Kasumi-1 (cell line): ENCODE results near the gene GPR68.
"Not testable (repeated sequence)": the region's sequence is repeated elsewhere in the genome, so short reads cannot be mapped to it uniquely, and the experiment has no call there.

Experiments used
- DNase-seq, 2 experiments: peaks; one replicate each; lab custom pipeline; 2025; lab: John Stamatoyannopoulos, UW

The GPR68 gene

GRCh38 chr14:91190853-91191252, 53.7 kb downstream of the GPR68 start:
- no peak for DNase-seq

GRCh38 chr14:91187271-91187670, 57.2 kb downstream of the GPR68 start:
- DNase-seq, result no peak

DNA sequence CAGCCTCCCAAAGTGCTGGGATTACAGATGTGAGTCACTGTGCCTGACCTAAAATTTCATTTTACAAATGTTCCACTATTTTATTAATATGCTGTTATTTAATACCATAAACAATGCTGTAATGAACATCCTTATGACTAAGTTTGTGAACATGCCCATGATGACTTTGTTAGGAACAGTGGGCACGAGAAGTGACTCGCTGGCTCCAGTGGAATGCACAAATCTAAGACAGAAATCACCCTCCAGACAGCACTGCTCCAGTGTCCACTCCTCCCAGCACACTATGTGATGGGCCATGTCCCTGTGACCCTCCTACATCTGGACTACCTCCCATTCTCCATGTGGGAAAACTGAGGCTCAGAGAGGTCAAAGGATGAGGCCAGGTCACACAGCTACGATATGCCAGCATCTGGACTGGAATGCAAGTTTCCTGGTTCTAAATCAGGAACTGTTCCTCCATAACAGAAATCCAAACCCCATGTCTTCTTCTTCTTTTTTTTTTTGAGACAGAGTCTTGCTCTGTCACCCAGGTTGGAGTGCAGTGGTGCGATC, 57.9 kb downstream of the GPR68 start:
- DNase-seq, result no peak

GRCh38 chr14:91185721-91186120, 58.8 kb downstream of the GPR68 start:
- no peak for DNase-seq

DNA sequence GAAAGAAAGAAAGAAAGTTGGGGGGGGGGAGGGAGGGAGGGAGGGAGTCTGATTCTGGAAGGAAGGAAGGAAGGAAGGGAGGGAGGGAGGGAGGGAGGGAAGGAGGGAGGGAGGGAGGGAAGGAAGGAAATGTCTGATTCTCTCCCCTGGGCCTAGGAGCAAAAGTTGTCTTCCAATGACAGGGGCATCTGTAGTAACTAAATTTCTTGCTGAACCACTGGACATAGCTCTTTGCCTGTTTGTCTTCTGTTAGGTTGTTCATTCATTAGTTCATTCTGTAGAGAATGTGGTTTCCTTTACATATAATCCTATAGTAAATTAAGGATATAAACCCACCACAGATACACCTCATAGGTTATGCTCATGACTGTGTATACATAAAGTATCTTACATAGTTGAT, 59.9 kb downstream of the GPR68 start:
- no peak for DNase-seq

DNA sequence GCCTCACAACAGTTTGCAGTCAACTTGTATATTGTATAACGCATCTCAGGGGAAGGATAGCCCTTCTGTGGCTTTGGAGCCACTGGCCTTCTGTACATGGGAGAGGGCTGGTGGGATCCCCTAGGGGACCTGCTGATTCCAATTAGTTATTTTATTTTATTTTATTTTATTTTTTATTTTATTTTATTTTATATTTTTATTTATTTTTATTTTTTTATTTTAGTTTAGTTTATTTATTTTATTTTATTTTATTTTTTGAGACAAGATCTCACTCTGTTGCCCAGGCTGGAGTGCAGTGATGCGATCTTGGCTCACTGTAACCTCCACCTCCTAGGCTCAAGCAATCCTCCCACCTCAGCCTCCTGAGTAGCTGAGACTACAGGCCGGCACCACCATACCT, 61.8 kb downstream of the GPR68 start:
- DNase-seq, result not testable (repeated sequence)
